ENCODE results near the gene CCDC59. TPM values are rescaled to one million over a fixed set of nuclear protein-coding genes. Genes with fewer than 3 reads are reported as not detected.

The CCDC59 gene, protein sequence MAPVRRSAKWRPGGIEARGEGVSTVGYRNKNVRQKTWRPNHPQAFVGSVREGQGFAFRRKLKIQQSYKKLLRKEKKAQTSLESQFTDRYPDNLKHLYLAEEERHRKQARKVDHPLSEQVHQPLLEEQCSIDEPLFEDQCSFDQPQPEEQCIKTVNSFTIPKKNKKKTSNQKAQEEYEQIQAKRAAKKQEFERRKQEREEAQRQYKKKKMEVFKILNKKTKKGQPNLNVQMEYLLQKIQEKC
- total RNA-seq (2022; extraction: Qiagen RNA extraction) = 48.9 to 64.3 TPM (median 51.6 TPM) in 5 replicates

DNA sequence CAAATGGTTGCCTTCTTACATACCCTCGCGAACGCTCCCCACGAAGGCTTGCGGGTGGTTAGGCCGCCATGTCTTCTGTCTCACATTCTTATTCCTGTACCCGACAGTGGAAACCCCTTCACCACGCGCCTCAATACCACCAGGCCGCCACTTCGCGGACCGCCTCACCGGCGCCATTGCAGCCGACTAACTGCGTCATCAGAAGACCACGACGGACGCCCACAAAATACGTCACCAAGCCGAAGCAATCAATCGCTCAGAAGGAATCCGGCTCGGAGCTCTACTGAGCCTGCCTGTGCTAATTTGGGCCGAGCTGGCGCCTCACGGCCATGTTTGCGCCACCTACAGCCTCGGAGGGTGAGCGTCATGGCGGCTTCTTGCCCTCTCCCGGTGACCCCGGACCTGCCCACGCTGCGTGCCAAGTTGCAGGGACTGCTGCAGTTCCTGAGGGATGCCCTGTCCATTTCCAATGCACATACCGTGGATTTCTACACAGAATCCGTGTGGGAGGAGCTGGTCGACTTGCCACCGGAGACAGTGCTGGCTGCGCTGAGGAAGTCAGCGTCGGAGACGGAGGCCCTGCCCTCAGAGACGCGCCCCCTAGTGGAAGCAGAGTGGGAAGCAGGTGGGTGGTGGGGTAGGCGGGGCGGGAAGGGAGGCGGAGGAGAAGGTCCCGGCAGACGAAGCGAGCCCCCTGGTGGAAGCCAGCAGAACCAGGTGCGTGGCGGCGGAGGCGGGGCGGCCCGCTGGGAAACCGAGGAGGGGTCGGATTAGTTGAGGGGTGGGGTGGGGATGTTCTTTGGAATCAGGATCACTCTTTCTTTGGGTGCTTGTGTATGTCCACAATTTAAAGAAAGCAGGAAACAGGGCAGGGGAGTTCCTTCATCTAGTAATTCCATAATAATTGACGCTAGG, at the start of gene CCDC59, which contains the start of gene METTL25:
Gene CCDC59, minus strand, starts transcription at position 188 of the 915 bp plus-strand sequence. Its CDS starts 11 bp downstream, at position 177.
Gene METTL25, plus strand, starts transcription at position 330 of the 915 bp plus-strand sequence. Its CDS starts 37 bp downstream, at position 367.

Other genes with a start within 250 kb of the CCDC59 start
- gene METTL25, start 142 bp upstream of the CCDC59 start, total RNA-seq (2022; extraction: Qiagen RNA extraction) = 1.9 to 3.2 TPM (median 2.8 TPM) in 5 replicates

Data from A549 treated with Hydrocortisone at 1 μM for 4 hours (cell line).